ENCODE measurements around the gene GRPEL1. TPM values are rescaled to one million over a fixed set of nuclear protein-coding genes. Genes with fewer than 3 reads are reported as not detected.
A peak's percentile ranks its signal among the peaks of the same experiment; 100 is the strongest.

Gene GRPEL1
- total RNA-seq, 1 experiment from 2014 or later: 47.3 TPM

DNA sequence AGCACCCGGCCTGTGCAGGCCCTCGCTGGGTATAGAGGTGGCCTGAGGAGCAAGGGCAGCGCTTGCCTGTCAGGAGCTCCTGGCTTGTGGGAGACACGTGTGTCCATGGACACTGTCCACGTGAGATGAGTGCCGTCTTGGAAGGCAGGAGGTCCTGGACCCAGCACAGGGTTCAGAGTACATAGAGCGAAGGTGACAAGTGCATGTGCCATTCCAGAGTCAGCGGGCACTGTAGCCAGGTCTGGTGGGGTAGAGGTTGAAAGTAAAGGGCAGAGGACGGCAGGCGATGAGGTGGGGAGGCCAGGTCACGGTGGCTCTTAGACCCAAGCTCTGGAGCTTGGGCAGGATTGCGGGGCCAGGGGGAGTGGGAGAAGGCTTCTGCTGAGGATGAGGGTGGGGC, 53.0 kb downstream of the GRPEL1 start:
- H3K4me3 Mint-ChIP-seq (ENCODE audit: unreplicated experiment): no peak overlapping the region
- no peaks in the 10 kb centered on the region for H3K27me3 Mint-ChIP-seq (ENCODE audit: insufficient read depth, unreplicated experiment)
- peaks cover 93% of the 10 kb centered on the region for H3K36me3 Mint-ChIP-seq (ENCODE audit: insufficient read depth, unreplicated experiment)
- Histone ChIP-seq H3K36me3 (ENCODE audit: control insufficient read depth, insufficient read depth, low read length) (peaks cover 4% of the 10 kb centered on the region; the same call in 1 of the 2 replicates), H3K9me3 (no peaks in the 10 kb centered on the region), H3K27me3 (replicated peaks; ENCODE audit: control insufficient read depth, insufficient read depth, low read length) (no peaks in the 10 kb centered on the region), H3K4me1 (no peaks in the 10 kb centered on the region; the same call in 1 of the 2 replicates), H3K4me3 (ENCODE audit: low read depth, low read length) (no peak overlapping the region)
- ChIA-PET CTCF (no interaction called here), POLR2A (no interaction called here)
- intact Hi-C loops (cut with micrococcal nuclease; ENCODE audit: unreplicated experiment): no loop called here
- H3K4me1 Mint-ChIP-seq (ENCODE audit: low read depth, unreplicated experiment): peaks cover 7% of the 10 kb centered on the region
- H3K9me3 Mint-ChIP-seq (ENCODE audit: unreplicated experiment): no peaks in the 10 kb centered on the region
- no peak for DNase-seq
- BruUV-seq (replicated peaks): no TSS peak
- H3K27ac Mint-ChIP-seq (ENCODE audit: unreplicated experiment): peak overlapping the region; percentile 46
- TF ChIP-seq, protein P1, sequence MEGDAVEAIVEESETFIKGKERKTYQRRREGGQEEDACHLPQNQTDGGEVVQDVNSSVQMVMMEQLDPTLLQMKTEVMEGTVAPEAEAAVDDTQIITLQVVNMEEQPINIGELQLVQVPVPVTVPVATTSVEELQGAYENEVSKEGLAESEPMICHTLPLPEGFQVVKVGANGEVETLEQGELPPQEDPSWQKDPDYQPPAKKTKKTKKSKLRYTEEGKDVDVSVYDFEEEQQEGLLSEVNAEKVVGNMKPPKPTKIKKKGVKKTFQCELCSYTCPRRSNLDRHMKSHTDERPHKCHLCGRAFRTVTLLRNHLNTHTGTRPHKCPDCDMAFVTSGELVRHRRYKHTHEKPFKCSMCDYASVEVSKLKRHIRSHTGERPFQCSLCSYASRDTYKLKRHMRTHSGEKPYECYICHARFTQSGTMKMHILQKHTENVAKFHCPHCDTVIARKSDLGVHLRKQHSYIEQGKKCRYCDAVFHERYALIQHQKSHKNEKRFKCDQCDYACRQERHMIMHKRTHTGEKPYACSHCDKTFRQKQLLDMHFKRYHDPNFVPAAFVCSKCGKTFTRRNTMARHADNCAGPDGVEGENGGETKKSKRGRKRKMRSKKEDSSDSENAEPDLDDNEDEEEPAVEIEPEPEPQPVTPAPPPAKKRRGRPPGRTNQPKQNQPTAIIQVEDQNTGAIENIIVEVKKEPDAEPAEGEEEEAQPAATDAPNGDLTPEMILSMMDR (IDR thresholded peaks at IDR 0.05; ENCODE audit: insufficient read depth in 1 of 2, low read depth in 1 of 2, low read length in 1 of 2, severe bottlenecking in 1 of 2, unreplicated experiment in 1 of 2): no peak

DNA sequence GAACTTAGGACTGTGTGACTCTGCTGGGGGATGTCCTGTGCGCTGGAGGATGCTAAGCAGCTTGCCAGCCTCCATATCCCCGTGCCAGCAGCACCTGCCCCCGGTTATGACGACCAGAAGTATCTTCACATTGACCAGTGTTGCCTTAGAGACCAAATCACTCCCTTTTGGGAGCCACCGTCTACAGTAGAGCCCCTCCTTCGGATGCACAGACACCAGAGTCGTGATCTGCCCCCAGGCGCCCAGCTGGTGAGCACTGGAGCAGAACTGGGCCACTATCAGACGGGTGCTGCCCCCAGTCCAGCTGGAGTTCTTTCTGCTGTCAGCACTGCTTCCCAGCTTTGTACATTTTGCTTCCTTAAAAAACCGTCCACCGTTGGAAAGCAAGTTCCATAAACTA, 54.7 kb downstream of the GRPEL1 start:
- no peak for DNase-seq
- ChIA-PET CTCF (no interaction called here), POLR2A (no interaction called here)
- H3K27me3 Mint-ChIP-seq (ENCODE audit: insufficient read depth, unreplicated experiment): no peaks in the 10 kb centered on the region
- no peaks in the 10 kb centered on the region for H3K9me3 Mint-ChIP-seq (ENCODE audit: unreplicated experiment)
- H3K4me1 Mint-ChIP-seq (ENCODE audit: low read depth, unreplicated experiment): peaks cover 11% of the 10 kb centered on the region
- no peak overlapping the region for H3K4me3 Mint-ChIP-seq (ENCODE audit: unreplicated experiment)
- no peak overlapping the region for H3K27ac Mint-ChIP-seq (ENCODE audit: unreplicated experiment)
- H3K4me1 ChIP-seq: no peaks in the 10 kb centered on the region; the same call in 1 of the 2 replicates
- no peaks in the 10 kb centered on the region for H3K27me3 ChIP-seq (replicated peaks; ENCODE audit: control insufficient read depth, insufficient read depth, low read length)
- H3K36me3 Mint-ChIP-seq (ENCODE audit: insufficient read depth, unreplicated experiment): peaks cover 96% of the 10 kb centered on the region
- intact Hi-C loops (cut with micrococcal nuclease; ENCODE audit: unreplicated experiment): no loop called here
- peaks cover 4% of the 10 kb centered on the region for H3K36me3 ChIP-seq (ENCODE audit: control insufficient read depth, insufficient read depth, low read length)
- H3K9me3 ChIP-seq: no peaks in the 10 kb centered on the region
- H3K4me3 ChIP-seq (ENCODE audit: low read depth, low read length): no peak overlapping the region
- TF ChIP-seq, protein P1 (IDR thresholded peaks at IDR 0.05; ENCODE audit: insufficient read depth in 1 of 2, low read depth in 1 of 2, low read length in 1 of 2, severe bottlenecking in 1 of 2, unreplicated experiment in 1 of 2): no peak
- BruUV-seq (replicated peaks): no TSS peak

DNA sequence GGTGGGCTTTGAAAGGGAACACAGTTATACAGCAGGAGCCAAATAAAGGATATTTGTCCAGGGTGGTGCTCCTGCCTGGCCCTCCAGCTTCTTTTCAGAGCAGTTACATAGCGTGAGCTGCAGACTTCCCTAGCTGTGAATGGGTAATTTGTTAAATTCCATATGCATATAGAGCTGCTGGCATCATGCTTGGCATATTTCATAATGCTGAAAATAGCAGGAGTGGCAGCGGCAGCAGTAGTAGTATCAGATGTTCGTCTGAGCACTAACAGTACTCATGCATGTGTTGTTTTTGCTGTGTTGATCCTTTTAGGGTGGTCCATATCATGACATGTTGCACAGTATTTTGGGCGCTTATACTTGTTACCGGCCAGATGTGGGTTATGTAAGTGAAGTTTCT, 58.3 kb downstream of the GRPEL1 start:
- Mint-ChIP-seq H3K9me3 (ENCODE audit: unreplicated experiment) (no peaks in the 10 kb centered on the region), H3K27me3 (ENCODE audit: insufficient read depth, unreplicated experiment) (no peaks in the 10 kb centered on the region), H3K27ac (ENCODE audit: unreplicated experiment) (no peak overlapping the region), H3K4me3 (ENCODE audit: unreplicated experiment) (no peak overlapping the region), H3K4me1 (ENCODE audit: low read depth, unreplicated experiment) (peaks cover 21% of the 10 kb centered on the region), H3K36me3 (ENCODE audit: insufficient read depth, unreplicated experiment) (peaks cover 88% of the 10 kb centered on the region)
- TF ChIP-seq, protein P1 (IDR thresholded peaks at IDR 0.05; ENCODE audit: insufficient read depth in 1 of 2, low read depth in 1 of 2, low read length in 1 of 2, severe bottlenecking in 1 of 2, unreplicated experiment in 1 of 2): no peak
- no peak for DNase-seq
- H3K4me3 ChIP-seq (ENCODE audit: low read depth, low read length): no peak overlapping the region
- CTCF ChIA-PET: no interaction called here
- POLR2A ChIA-PET: no interaction called here
- intact Hi-C loops (cut with micrococcal nuclease; ENCODE audit: unreplicated experiment): loop anchor here (2.0 kb wide), 1 partner anchor 23 kb away; no protein-coding TSS in a partner anchor
- no peaks in the 10 kb centered on the region for H3K9me3 ChIP-seq
- no peaks in the 10 kb centered on the region for H3K27me3 ChIP-seq (replicated peaks; ENCODE audit: control insufficient read depth, insufficient read depth, low read length)
- H3K4me1 ChIP-seq: peaks cover 12% of the 10 kb centered on the region
- peaks cover 1% of the 10 kb centered on the region for H3K36me3 ChIP-seq (ENCODE audit: control insufficient read depth, insufficient read depth, low read length)
- no TSS peak for BruUV-seq (replicated peaks)

Other genes with a start within 250 kb of the GRPEL1 start
- gene TBC1D14, start 158.2 kb downstream of the GRPEL1 start, total RNA-seq (2022): 54.0 and 57.6 TPM in 2 replicates
- gene TADA2B, start 24.7 kb downstream of the GRPEL1 start, total RNA-seq (2022): 17.2 and 21.8 TPM in 2 replicates
- 1.6 and 2.1 TPM in 2 replicates for gene SORCS2, start 124.5 kb upstream of the GRPEL1 start, total RNA-seq (2022)

All from Caco-2 (cell line).